ENCODE measurements around the gene TOM1. TPM values are rescaled to one million over a fixed set of nuclear protein-coding genes. Genes with fewer than 3 reads are reported as not detected.

Gene TOM1
- polyA plus RNA-seq, 1 donor: 66.8 TPM

- WGBS (ENCODE audit: insufficient coverage, low lambda C conversion rate): no CpG with 5 or more reads among the region's 7 CpGs
- Histone ChIP-seq H3K9me3 (ENCODE audit: control insufficient read depth, low read depth, low read length) (no peaks in the 10 kb centered on the region), H3K4me3 (ENCODE audit: low read length) (no peak overlapping the region), H3K27me3 (ENCODE audit: control insufficient read depth, insufficient read depth, low read length) (no peaks in the 10 kb centered on the region), H3K27ac (ENCODE audit: low read length) (peak overlapping the region; percentile 84), H3K36me3 (ENCODE audit: control insufficient read depth, insufficient read depth, low read length) (peaks cover 74% of the 10 kb centered on the region), H3K4me1 (ENCODE audit: control insufficient read depth, insufficient read depth, low read length) (peaks cover 39% of the 10 kb centered on the region)
- no peak for DNase-seq
These were observed 33.5 kb downstream of the TOM1 start for GRCh38 chr22:35333220-35333619.

DNA sequence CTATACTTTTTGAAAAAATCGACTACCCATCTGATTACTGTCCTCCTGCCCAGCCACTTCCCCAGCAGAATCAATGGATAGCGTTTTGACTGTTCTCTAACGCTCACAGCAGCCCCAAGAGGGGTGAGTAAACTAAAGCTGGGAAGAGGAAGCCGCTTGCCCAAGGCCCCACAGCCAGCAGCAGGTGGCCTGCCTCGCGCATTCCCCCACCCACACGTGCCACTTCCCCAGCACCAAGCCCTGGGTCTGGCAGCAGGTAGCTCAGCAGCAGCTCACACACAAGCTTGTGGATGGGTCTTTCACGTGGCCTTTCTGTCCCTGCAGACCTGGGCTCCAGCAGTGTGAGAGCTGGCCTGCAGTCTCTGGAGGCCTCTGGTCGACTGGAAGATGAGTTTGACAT lies 34.3 kb downstream of the TOM1 start:
- H3K4me1 ChIP-seq (ENCODE audit: control insufficient read depth, insufficient read depth, low read length): peaks cover 33% of the 10 kb centered on the region
- H3K36me3 ChIP-seq (ENCODE audit: control insufficient read depth, insufficient read depth, low read length): peaks cover 77% of the 10 kb centered on the region
- DNase-seq: no peak
- no peaks in the 10 kb centered on the region for H3K9me3 ChIP-seq (ENCODE audit: control insufficient read depth, low read depth, low read length)
- no peak overlapping the region for H3K27ac ChIP-seq (ENCODE audit: low read length)
- H3K27me3 ChIP-seq (ENCODE audit: control insufficient read depth, insufficient read depth, low read length): no peaks in the 10 kb centered on the region
- WGBS (ENCODE audit: insufficient coverage, low lambda C conversion rate): no CpG with 5 or more reads among the region's 9 CpGs
- no peak overlapping the region for H3K4me3 ChIP-seq (ENCODE audit: low read length)

DNA sequence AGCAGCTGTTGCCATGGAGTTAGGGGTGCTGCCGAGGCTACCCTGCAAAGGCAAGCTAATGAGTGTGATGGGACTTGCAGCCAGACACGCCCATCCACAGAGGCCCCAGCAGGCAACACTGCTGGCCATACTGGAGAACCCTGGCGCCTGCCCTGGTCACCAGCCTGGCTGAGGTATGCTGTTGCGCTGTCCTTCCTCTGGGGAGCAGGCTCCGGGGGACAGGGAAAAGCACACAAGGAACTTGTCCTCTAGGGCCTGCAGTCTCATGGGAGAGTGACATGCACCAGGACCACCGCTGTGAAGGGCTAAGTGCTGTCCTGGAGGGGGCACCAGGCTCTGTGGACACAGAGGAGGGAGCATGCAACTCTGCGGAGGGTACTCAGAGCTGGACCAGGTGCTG lies 35.8 kb downstream of the TOM1 start:
- WGBS (ENCODE audit: insufficient coverage, low lambda C conversion rate): no CpG with 5 or more reads among the region's 7 CpGs
- H3K27me3 ChIP-seq (ENCODE audit: control insufficient read depth, insufficient read depth, low read length): no peaks in the 10 kb centered on the region
- H3K4me1 ChIP-seq (ENCODE audit: control insufficient read depth, insufficient read depth, low read length): peaks cover 28% of the 10 kb centered on the region
- H3K36me3 ChIP-seq (ENCODE audit: control insufficient read depth, insufficient read depth, low read length): peaks cover 81% of the 10 kb centered on the region
- H3K4me3 ChIP-seq (ENCODE audit: low read length): no peak overlapping the region
- H3K9me3 ChIP-seq (ENCODE audit: control insufficient read depth, low read depth, low read length): no peaks in the 10 kb centered on the region
- H3K27ac ChIP-seq (ENCODE audit: low read length): no peak overlapping the region
- no peak for DNase-seq

GRCh38 chr22:35335936-35336781 lies 36.5 kb downstream of the TOM1 start:
- H3K4me1 ChIP-seq (ENCODE audit: control insufficient read depth, insufficient read depth, low read length): peaks cover 24% of the 10 kb centered on the region
- H3K4me3 ChIP-seq (ENCODE audit: low read length): no peak overlapping the region
- H3K27ac ChIP-seq (ENCODE audit: low read length): no peak overlapping the region
- DNase-seq: no peak
- H3K36me3 ChIP-seq (ENCODE audit: control insufficient read depth, insufficient read depth, low read length): peaks cover 83% of the 10 kb centered on the region
- H3K27me3 ChIP-seq (ENCODE audit: control insufficient read depth, insufficient read depth, low read length): no peaks in the 10 kb centered on the region
- no peaks in the 10 kb centered on the region for H3K9me3 ChIP-seq (ENCODE audit: control insufficient read depth, low read depth, low read length)
- WGBS (ENCODE audit: insufficient coverage, low lambda C conversion rate): no CpG with 5 or more reads among the region's 12 CpGs

DNA sequence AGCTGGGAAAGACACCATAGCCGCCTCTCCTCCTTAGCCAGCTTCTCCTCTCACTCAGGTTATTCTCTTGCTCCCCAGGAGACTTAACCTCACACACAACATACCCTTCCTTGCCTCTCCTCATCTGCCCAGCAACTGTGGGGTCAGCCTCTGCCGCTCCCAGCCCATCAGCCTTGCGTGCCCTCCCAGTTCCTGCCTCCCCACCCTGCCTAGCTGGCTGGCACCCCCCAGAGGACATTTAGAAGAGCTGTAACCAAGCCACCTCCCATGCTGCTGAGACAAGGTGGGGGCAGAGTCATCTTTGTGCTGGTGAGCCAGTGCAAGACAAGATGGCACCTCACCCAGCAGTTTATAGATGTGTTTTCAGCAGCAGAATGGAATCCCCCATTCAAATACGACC lies 38.2 kb downstream of the TOM1 start:
- DNase-seq: no peak
- peaks cover 10% of the 10 kb centered on the region for H3K4me1 ChIP-seq (ENCODE audit: control insufficient read depth, insufficient read depth, low read length)
- WGBS (ENCODE audit: insufficient coverage, low lambda C conversion rate): no CpG with 5 or more reads among the region's 4 CpGs
- no peak overlapping the region for H3K4me3 ChIP-seq (ENCODE audit: low read length)
- no peak overlapping the region for H3K27ac ChIP-seq (ENCODE audit: low read length)
- peaks cover 92% of the 10 kb centered on the region for H3K36me3 ChIP-seq (ENCODE audit: control insufficient read depth, insufficient read depth, low read length)
- no peaks in the 10 kb centered on the region for H3K27me3 ChIP-seq (ENCODE audit: control insufficient read depth, insufficient read depth, low read length)
- peaks cover 2% of the 10 kb centered on the region for H3K9me3 ChIP-seq (ENCODE audit: control insufficient read depth, low read depth, low read length)

- no peak overlapping the region for H3K27ac ChIP-seq (ENCODE audit: low read length)
- no peaks in the 10 kb centered on the region for H3K27me3 ChIP-seq (ENCODE audit: control insufficient read depth, insufficient read depth, low read length)
- no peaks in the 10 kb centered on the region for H3K4me1 ChIP-seq (ENCODE audit: control insufficient read depth, insufficient read depth, low read length)
- H3K36me3 ChIP-seq (ENCODE audit: control insufficient read depth, insufficient read depth, low read length): peaks cover 92% of the 10 kb centered on the region
- no peak overlapping the region for H3K4me3 ChIP-seq (ENCODE audit: low read length)
- H3K9me3 ChIP-seq (ENCODE audit: control insufficient read depth, low read depth, low read length): peaks cover 10% of the 10 kb centered on the region
- no peak for DNase-seq
- WGBS (ENCODE audit: insufficient coverage, low lambda C conversion rate): no CpG with 5 or more reads among the region's 19 CpGs
These were observed 41.6 kb downstream of the TOM1 start for GRCh38 chr22:35341090-35341874.

DNA sequence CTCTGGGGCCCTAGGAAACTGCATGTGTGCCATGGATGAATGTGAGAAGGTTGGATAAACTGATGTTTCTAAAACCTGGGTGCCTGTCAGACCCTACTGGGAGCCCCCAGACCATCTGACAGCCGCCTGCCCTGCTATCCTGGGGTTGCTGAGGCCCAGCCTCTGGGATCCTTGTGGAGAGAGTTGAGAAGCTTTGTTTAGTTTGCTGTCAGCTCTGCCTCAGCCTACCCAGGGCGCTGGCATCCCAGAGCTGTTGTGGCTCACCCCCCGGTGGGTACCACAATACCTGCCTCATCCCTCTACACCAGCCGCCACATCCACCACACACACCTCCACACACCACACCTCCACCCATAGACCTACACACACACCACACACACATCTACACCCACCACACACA lies 42.7 kb downstream of the TOM1 start:
- Histone ChIP-seq H3K4me1 (ENCODE audit: control insufficient read depth, insufficient read depth, low read length) (no peaks in the 10 kb centered on the region), H3K36me3 (ENCODE audit: control insufficient read depth, insufficient read depth, low read length) (peaks cover 93% of the 10 kb centered on the region), H3K4me3 (ENCODE audit: low read length) (no peak overlapping the region), H3K9me3 (ENCODE audit: control insufficient read depth, low read depth, low read length) (peaks cover 10% of the 10 kb centered on the region), H3K27me3 (ENCODE audit: control insufficient read depth, insufficient read depth, low read length) (no peaks in the 10 kb centered on the region), H3K27ac (ENCODE audit: low read length) (no peak overlapping the region)
- no CpG with 5 or more reads among the region's 4 CpGs for WGBS (ENCODE audit: insufficient coverage, low lambda C conversion rate)
- DNase-seq: no peak

- Histone ChIP-seq H3K4me1 (ENCODE audit: control insufficient read depth, insufficient read depth, low read length) (no peaks in the 10 kb centered on the region), H3K27me3 (ENCODE audit: control insufficient read depth, insufficient read depth, low read length) (no peaks in the 10 kb centered on the region), H3K27ac (ENCODE audit: low read length) (no peak overlapping the region), H3K9me3 (ENCODE audit: control insufficient read depth, low read depth, low read length) (peaks cover 10% of the 10 kb centered on the region), H3K4me3 (ENCODE audit: low read length) (no peak overlapping the region), H3K36me3 (ENCODE audit: control insufficient read depth, insufficient read depth, low read length) (peaks cover 86% of the 10 kb centered on the region)
- DNase-seq: no peak
- WGBS (ENCODE audit: insufficient coverage, low lambda C conversion rate): no CpG with 5 or more reads among the region's 26 CpGs
These were observed 44.2 kb downstream of the TOM1 start for GRCh38 chr22:35343664-35344550.

DNA sequence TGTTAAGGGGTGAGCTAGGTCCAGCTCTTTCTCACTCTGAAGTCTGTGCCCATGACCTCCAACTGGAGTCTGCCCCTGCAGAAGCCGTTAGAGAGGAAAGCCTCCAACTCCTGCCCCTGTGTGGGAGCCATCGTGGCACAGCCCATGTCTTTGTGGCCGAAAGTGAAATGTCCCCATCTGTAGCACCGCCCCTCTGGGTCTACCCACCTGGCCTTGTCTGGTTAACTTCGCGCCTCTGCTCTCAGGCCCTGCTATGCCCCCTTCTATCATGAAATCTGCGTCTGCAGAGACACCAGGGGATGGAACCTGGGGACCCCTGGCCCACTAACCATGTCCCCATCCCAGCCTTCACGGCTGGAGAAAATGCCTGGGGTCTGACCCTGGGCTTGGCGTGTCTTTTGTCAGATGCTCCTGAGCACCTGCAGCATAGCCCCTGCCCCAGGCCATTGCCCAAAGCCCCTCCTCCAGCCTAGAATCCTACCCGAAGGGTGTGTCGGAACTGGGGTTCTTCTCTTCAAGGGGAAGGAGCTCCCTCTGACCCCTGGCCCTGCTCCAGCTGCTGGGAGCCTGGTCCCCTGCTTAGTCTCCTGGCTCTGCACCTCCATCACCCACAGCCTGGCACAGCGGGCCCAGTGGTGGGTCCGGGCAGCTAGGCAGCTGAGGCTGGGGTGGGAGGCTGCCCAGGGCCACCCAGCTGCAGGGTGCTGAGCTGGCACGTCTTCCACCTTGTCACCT lies 45.4 kb downstream of the TOM1 start:
- whole genome bisulfite sequencing (ENCODE audit: insufficient coverage, low lambda C conversion rate): no CpG with 5 or more reads among the region's 14 CpGs
- H3K4me3 ChIP-seq (ENCODE audit: low read length): no peak overlapping the region
- no peak overlapping the region for H3K27ac ChIP-seq (ENCODE audit: low read length)
- H3K9me3 ChIP-seq (ENCODE audit: control insufficient read depth, low read depth, low read length): peaks cover 10% of the 10 kb centered on the region
- H3K4me1 ChIP-seq (ENCODE audit: control insufficient read depth, insufficient read depth, low read length): no peaks in the 10 kb centered on the region
- no peak for DNase-seq
- peaks cover 81% of the 10 kb centered on the region for H3K36me3 ChIP-seq (ENCODE audit: control insufficient read depth, insufficient read depth, low read length)
- no peaks in the 10 kb centered on the region for H3K27me3 ChIP-seq (ENCODE audit: control insufficient read depth, insufficient read depth, low read length)

All from large intestine (tissue), 3 donors.